Activated CD8-positive, alpha-beta memory T cell treated with anti-CD3 and anti-CD28 coated beads for 1 hour (primary cell): ENCODE measurements around the gene ZNRF1.
"Not testable (repeated sequence)": the region's sequence is repeated elsewhere in the genome, so short reads cannot be mapped to it uniquely, and the experiment has no call there.

Experiments
- DNase-seq, 2 donors: peaks; one replicate each; pipeline ENCODE4 v3.0.0-alpha.2; 2020; ENCODE audit warnings: low read depth in 1 of 2; ENCODE audit errors: extremely low read depth in 1 of 2

The ZNRF1 gene

DNA sequence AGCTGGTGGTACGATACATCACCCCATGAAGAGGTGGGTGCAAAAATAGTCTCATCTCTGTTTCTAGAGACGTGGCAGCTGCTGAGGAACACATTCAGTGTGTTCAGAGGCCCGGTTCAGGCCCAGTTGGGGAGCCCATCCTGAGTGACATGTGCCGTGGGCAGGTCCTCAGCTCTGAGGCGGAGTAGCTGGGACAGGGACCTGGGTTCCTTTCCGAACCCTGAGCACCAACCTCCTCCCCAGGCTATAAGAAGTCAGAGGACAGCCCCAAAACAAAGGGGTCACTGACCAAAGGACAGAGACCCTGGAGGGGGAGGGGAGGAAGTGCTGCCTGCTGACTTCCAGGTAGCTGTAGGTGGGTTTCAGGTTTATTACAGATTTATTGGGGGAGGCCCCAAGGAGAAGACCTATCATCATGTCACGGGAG is 112.7 kb downstream of the ZNRF1 start:
- no peak for DNase-seq

DNA sequence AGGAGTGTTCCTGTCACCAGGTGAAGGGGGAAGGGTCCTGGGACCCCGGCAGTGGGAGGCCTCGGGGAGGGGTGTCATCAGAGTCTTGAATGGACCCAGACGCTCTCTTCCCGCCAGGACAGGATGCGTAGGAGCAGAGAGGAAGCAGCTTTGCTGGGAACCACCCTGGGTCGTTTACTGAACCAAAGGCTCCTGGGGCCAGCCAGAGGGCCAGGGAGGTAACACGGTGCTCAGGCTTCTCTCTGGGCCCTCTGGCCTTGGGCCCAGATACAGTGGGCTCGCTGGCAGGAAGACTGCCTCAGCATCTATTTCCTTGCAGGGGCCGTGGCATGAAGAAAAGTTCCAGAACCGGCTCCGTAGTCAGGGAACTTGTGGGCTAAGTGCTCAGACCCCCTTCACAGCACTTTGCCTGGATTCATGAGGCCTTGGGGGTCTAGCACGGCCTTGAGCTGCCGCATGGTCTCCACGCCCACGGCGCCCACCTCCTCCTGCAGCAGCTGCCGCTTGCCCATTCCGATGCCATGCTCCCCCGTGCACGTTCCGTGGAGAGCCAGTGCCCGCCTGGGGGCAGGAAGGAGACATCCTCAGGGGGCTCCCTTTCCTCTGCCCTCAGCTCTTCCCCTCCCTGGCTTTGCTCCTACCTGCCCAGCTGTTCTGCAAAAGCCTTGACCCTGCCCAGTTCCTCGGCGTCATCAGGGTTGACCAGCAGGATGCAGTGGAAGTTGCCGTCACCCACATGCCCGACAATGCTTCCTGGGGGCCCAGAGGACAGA is 113.3 kb downstream of the ZNRF1 start:
- DNase-seq: no peak

- no peak for DNase-seq
Measured at GRCh38 chr16:75112734-75113491, 114.1 kb downstream of the ZNRF1 start.

GRCh38 chr16:75113541-75114121 is 114.8 kb downstream of the ZNRF1 start:
- no peak for DNase-seq

DNA sequence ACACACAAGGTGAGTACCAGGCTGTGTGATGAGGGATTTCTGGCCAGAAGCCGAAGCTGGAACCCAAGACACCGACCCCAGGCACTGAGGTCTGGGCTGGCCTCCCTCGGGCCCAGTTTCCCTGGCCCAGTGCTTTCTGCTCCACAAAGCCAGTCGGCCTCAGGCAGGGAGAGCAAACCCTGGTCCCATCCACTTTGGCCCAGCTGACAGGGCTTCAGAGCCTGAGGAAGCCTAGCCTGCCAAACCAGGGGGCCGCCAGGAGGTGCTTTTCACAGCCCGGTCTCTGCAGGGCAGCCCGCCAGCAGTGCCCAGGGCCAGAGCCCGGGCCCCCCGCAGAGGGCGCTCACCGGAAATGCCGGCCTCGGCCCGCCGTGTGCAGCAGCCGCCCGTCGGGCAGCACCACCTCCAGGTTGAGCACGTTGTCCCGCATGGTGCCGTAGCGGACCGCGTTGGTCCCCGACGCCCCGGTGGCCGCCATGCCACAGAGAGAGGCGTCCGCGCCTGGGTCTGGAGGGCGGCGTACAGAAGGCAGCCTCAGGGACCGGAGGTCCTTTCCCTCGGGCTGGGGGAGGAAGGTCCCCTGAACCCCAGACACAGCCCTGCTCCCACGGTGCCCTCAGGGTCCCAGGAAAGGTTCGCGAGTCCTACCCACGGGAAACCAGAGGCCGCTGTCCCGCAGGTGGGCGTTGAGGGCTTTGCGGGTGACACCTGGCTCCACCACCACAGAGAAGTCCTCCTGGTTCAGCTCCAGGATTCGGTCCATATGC is 115.5 kb downstream of the ZNRF1 start:
- DNase-seq: no peak

- no peak for DNase-seq
Measured at GRCh38 chr16:75114946-75115825, 116.4 kb downstream of the ZNRF1 start.

- no peak for DNase-seq
Measured at GRCh38 chr16:75116081-75116910, 117.5 kb downstream of the ZNRF1 start, which contains the start of gene LDHD. Gene LDHD (minus strand): TSS chr16:75116780. CDS start chr16:75116720, 60 bp downstream.

DNA sequence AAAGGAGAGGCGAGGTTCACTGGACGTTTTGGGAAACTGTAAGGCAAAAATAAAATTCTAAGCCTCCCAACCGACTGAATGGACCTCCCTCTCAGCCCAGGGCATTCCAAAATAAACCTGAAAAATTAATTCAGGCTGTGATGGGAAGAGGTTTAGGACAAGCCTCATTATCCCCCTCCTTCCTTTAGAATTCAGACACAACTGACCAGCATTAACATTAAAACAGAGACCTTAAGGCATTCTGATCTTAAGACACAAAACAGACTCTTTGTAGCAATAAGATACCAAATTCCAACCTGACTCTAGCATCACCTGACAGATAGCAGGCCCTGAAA is 118.1 kb downstream of the ZNRF1 start:
- DNase-seq: no peak

DNA sequence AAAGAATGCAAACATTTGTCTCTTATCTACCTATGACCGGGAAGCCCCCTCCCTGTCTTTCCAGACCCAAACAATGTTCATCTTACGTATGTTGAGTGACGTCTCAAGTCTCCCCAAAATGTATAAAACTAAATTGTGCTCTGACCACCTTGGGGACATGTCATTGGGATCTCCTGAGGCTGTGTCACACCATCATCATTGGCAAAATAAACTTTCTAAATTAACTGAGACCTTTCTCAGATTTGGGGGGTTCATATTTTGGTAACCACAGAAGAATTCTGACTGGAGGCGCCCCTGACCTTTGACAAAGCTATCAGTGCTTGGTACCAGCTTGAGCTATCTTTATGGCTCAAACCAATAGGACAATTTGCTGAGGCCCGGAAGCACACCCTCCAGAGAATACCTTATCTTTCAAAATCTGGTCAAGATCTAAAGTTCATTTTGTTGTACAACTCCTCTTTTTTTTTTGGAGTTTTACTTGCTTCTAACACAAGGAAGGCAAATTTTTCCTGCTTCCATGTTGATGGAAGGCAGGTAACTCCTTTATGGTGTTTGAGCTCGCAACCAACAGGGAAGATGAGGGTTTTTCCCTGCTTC is 120.2 kb downstream of the ZNRF1 start:
- no peak for DNase-seq

GRCh38 chr16:75120253-75120652 is 121.4 kb downstream of the ZNRF1 start:
- no peak for DNase-seq

GRCh38 chr16:75121949-75122568 is 123.2 kb downstream of the ZNRF1 start:
- no peak for DNase-seq

DNA sequence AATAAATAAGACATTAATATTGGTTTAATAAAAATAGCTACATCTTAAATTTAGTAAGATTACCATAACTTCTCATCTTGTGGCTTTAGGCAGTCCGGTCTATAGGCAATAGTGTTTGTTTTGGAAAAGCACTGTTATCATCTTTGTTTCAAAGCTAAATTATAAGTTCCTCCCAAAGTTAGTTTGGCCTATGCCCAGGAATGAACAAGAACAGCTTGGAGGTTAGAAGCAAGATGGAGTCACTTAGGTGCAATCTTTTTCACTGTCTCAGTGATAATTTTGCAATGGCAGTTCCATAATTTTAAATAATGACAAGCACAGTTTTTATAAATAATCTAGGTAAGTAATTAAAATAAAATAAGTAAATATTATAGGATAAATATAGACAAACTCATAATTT is 123.8 kb downstream of the ZNRF1 start:
- no peak for DNase-seq

GRCh38 chr16:75127713-75128415 is 129.0 kb downstream of the ZNRF1 start:
- DNase-seq: no peak

GRCh38 chr16:75129421-75130149 is 130.8 kb downstream of the ZNRF1 start:
- DNase-seq: not testable (repeated sequence)

DNA sequence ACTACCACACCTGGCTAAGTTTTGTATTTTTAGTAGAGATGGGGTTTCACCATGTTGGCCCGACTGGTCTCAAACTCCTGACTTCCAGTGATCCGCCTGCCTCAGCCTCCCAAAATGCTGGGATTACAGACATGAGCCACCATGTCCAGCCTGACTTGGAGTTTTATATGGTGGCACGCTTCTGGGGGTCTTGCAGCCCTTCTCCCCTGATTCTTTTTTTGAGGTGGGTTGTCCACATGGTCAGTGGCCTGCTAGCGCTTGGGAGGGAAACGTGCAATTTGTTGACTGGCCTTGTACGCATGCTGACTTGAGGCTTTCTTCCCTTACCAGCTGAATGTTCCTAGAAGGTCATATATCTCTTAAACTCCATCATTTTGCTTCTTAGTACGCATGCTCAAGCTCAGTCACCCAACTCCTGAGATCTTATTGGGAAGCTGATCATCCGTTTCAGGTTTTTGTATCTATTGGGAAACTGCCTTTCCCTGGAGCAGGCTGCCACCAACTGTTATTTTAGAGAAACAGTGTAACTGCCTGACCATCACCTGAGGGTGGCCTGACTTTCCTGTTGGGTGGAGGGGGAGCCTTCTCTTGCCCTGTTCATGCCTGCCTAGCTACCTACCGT is 131.4 kb downstream of the ZNRF1 start:
- DNase-seq: no peak

DNA sequence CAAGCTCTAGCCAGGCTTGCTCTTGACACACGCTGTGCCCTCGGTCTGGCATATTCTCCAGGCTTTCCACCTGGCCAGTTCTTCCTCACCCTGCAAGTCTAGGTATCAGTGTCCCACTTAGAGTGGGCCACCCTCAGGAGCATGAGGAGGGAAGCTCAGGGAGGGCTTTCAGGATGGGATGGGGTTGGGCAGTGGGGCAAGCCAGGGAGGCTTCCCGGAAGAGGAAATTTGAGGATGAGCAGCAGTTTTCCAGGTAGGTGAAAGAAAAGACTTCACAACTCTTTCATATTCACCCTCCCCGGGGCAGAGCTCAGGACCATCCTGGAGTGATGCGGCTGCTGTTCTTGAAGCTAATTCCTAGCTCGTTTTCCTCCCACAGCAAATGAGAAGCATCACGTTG is 132.3 kb downstream of the ZNRF1 start:
- DNase-seq: no peak

DNA sequence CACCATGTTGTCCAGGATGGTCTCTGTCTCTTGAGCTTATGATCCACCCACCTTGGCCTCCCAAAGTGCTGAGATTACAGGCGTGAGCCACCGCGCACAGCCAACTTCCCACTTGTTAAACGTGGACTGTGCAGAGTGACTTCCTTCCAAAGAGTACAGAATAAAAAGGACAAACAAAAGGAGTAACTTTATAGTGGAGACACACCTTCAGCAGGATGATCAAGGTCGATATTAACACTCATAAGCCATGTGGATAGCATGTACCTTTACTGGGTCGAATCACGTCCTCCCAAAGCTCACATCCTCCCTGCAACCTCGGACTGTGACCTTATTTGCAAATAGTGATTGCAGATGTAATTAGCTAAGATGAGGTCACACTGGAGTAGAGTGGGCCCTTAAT is 139.4 kb downstream of the ZNRF1 start:
- DNase-seq: no peak
